ENCODE data around the gene ERC2.

ERC2 gene

DNA sequence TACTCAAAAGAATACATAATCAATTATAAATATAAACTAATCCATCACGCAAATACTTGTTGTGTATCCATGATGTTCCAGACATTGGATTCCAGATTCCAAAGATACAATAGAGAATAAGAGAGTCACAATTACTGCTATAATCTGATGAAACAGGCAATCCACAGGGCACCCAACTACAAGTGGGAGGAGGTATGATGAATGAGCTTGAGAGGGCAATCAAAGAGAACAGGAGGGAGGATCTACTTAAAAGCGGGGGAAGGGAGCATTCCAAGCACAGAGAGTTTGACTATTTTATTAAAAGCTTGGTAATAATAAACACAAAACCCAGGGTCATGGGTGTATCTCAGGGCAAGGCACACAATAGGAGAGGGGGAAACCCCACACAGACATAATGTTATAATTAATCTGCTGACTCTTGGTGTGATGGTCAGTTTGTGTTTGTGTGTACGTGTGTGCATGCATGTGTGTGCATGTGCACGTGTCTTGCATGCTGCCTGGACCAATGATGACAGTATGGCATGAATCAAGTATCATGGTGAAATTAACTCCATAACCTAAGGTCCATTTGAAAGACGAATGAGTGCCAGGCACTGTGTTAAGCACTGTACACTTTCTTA, 655.8 kb downstream of the ERC2 start:
- no peaks in the 10 kb centered on the region for H3K9me3 ChIP-seq (ENCODE audit: control insufficient read depth in 2 of 2, low read length in 2 of 2)
- no peak overlapping the region for H3K4me3 ChIP-seq (ENCODE audit: low read length in 2 of 2)
- H3K36me3 ChIP-seq (ENCODE audit: control insufficient read depth in 2 of 2, insufficient read depth in 2 of 2, low read length in 2 of 2), result no peaks in the 10 kb centered on the region
- H3K27me3 ChIP-seq (ENCODE audit: control insufficient read depth in 2 of 2, insufficient read depth in 2 of 2, low read length in 2 of 2), result no peaks in the 10 kb centered on the region
- H3K4me1 ChIP-seq (ENCODE audit: control insufficient read depth in 2 of 2, insufficient read depth in 2 of 2, low read length in 2 of 2), result no peaks in the 10 kb centered on the region
- no peak overlapping the region for H3K27ac ChIP-seq (ENCODE audit: low read depth in 2 of 2, low read length in 2 of 2)
- H3K9ac ChIP-seq (ENCODE audit: low read depth in 1 of 2, low read length in 2 of 2), result no peak overlapping the region

- Histone ChIP-seq H3K36me3 (ENCODE audit: control insufficient read depth in 2 of 2, insufficient read depth in 2 of 2, low read length in 2 of 2) (no peaks in the 10 kb centered on the region), H3K27ac (ENCODE audit: low read depth in 2 of 2, low read length in 2 of 2) (no peak overlapping the region), H3K4me3 (ENCODE audit: low read length in 2 of 2) (no peak overlapping the region), H3K9ac (ENCODE audit: low read depth in 1 of 2, low read length in 2 of 2) (no peak overlapping the region), H3K27me3 (ENCODE audit: control insufficient read depth in 2 of 2, insufficient read depth in 2 of 2, low read length in 2 of 2) (no peaks in the 10 kb centered on the region), H3K4me1 (ENCODE audit: control insufficient read depth in 2 of 2, insufficient read depth in 2 of 2, low read length in 2 of 2) (no peaks in the 10 kb centered on the region), H3K9me3 (ENCODE audit: control insufficient read depth in 2 of 2, low read length in 2 of 2) (no peaks in the 10 kb centered on the region)
These were observed 661.1 kb downstream of the ERC2 start for GRCh38 chr3:55807210-55807609.

- H3K27me3 ChIP-seq (ENCODE audit: control insufficient read depth in 2 of 2, insufficient read depth in 2 of 2, low read length in 2 of 2), result no peaks in the 10 kb centered on the region
- no peaks in the 10 kb centered on the region for H3K4me1 ChIP-seq (ENCODE audit: control insufficient read depth in 2 of 2, insufficient read depth in 2 of 2, low read length in 2 of 2)
- H3K9me3 ChIP-seq (ENCODE audit: control insufficient read depth in 2 of 2, low read length in 2 of 2), result no peaks in the 10 kb centered on the region
- H3K27ac ChIP-seq (ENCODE audit: low read depth in 2 of 2, low read length in 2 of 2), result no peak overlapping the region
- no peaks in the 10 kb centered on the region for H3K36me3 ChIP-seq (ENCODE audit: control insufficient read depth in 2 of 2, insufficient read depth in 2 of 2, low read length in 2 of 2)
- H3K4me3 ChIP-seq (ENCODE audit: low read length in 2 of 2), result no peak overlapping the region
- no peak overlapping the region for H3K9ac ChIP-seq (ENCODE audit: low read depth in 1 of 2, low read length in 2 of 2)
These were observed 663.1 kb downstream of the ERC2 start for GRCh38 chr3:55805169-55805568.

- Histone ChIP-seq H3K9me3 (ENCODE audit: control insufficient read depth in 2 of 2, low read length in 2 of 2) (no peaks in the 10 kb centered on the region), H3K4me1 (ENCODE audit: control insufficient read depth in 2 of 2, insufficient read depth in 2 of 2, low read length in 2 of 2) (no peaks in the 10 kb centered on the region), H3K9ac (ENCODE audit: low read depth in 1 of 2, low read length in 2 of 2) (no peak overlapping the region), H3K27ac (ENCODE audit: low read depth in 2 of 2, low read length in 2 of 2) (no peak overlapping the region), H3K4me3 (ENCODE audit: low read length in 2 of 2) (no peak overlapping the region), H3K36me3 (ENCODE audit: control insufficient read depth in 2 of 2, insufficient read depth in 2 of 2, low read length in 2 of 2) (no peaks in the 10 kb centered on the region), H3K27me3 (ENCODE audit: control insufficient read depth in 2 of 2, insufficient read depth in 2 of 2, low read length in 2 of 2) (no peaks in the 10 kb centered on the region)
These were observed 663.8 kb downstream of the ERC2 start for GRCh38 chr3:55804170-55805095.

- Histone ChIP-seq H3K9me3 (ENCODE audit: control insufficient read depth in 2 of 2, low read length in 2 of 2) (no peaks in the 10 kb centered on the region), H3K4me3 (ENCODE audit: low read length in 2 of 2) (no peak overlapping the region), H3K4me1 (ENCODE audit: control insufficient read depth in 2 of 2, insufficient read depth in 2 of 2, low read length in 2 of 2) (no peaks in the 10 kb centered on the region), H3K36me3 (ENCODE audit: control insufficient read depth in 2 of 2, insufficient read depth in 2 of 2, low read length in 2 of 2) (no peaks in the 10 kb centered on the region), H3K9ac (ENCODE audit: low read depth in 1 of 2, low read length in 2 of 2) (no peak overlapping the region), H3K27ac (ENCODE audit: low read depth in 2 of 2, low read length in 2 of 2) (no peak overlapping the region), H3K27me3 (ENCODE audit: control insufficient read depth in 2 of 2, insufficient read depth in 2 of 2, low read length in 2 of 2) (no peaks in the 10 kb centered on the region)
These were observed 665.5 kb downstream of the ERC2 start for GRCh38 chr3:55802816-55803215.

DNA sequence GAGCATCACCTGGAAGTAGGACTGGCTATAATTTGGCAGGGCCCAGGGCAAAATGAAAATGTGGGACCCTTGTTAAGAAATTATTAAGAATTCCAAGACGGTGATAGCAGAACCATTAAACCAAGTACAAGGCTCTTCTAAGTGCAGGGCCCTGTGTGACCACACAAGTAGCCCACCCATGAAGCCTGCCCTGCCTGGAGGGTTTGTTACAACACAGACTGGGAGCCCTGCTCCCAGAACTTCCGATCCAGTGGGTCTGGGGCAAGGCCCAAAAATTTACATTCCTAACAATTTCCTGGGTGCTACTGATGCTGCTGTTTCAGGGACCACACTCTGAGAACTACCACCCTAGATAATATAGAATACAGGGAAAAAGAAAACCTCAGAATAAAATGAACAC, 666.6 kb downstream of the ERC2 start:
- Histone ChIP-seq H3K4me1 (ENCODE audit: control insufficient read depth in 2 of 2, insufficient read depth in 2 of 2, low read length in 2 of 2) (no peaks in the 10 kb centered on the region), H3K4me3 (ENCODE audit: low read length in 2 of 2) (no peak overlapping the region), H3K27me3 (ENCODE audit: control insufficient read depth in 2 of 2, insufficient read depth in 2 of 2, low read length in 2 of 2) (no peaks in the 10 kb centered on the region), H3K9me3 (ENCODE audit: control insufficient read depth in 2 of 2, low read length in 2 of 2) (no peaks in the 10 kb centered on the region), H3K27ac (ENCODE audit: low read depth in 2 of 2, low read length in 2 of 2) (no peak overlapping the region), H3K36me3 (ENCODE audit: control insufficient read depth in 2 of 2, insufficient read depth in 2 of 2, low read length in 2 of 2) (no peaks in the 10 kb centered on the region), H3K9ac (ENCODE audit: low read depth in 1 of 2, low read length in 2 of 2) (no peak overlapping the region)

DNA sequence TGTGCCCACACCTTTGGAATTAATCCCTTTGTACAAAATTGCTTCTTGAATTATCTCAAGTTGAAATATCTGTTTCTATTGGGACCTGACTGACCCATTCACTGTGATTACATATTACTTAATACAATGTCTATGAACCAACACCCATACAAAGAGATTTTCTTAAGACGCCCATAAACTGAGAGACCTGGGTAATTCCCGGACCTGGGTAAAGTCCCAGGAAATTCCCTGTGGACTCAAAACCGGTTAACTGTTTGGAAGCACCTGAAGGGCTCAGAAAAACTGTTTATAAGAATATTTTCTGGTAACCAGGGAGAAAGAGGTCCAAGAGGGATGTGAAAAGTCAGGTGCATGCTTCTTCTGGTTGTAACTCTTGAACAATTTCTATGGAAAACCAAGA, 667.2 kb downstream of the ERC2 start:
- Histone ChIP-seq H3K4me1 (ENCODE audit: control insufficient read depth in 2 of 2, insufficient read depth in 2 of 2, low read length in 2 of 2) (no peaks in the 10 kb centered on the region), H3K36me3 (ENCODE audit: control insufficient read depth in 2 of 2, insufficient read depth in 2 of 2, low read length in 2 of 2) (no peaks in the 10 kb centered on the region), H3K9me3 (ENCODE audit: control insufficient read depth in 2 of 2, low read length in 2 of 2) (no peaks in the 10 kb centered on the region), H3K27me3 (ENCODE audit: control insufficient read depth in 2 of 2, insufficient read depth in 2 of 2, low read length in 2 of 2) (no peaks in the 10 kb centered on the region), H3K4me3 (ENCODE audit: low read length in 2 of 2) (no peak overlapping the region), H3K27ac (ENCODE audit: low read depth in 2 of 2, low read length in 2 of 2) (no peak overlapping the region), H3K9ac (ENCODE audit: low read depth in 1 of 2, low read length in 2 of 2) (no peak overlapping the region)

GRCh38 chr3:55797775-55798174, 670.5 kb downstream of the ERC2 start:
- Histone ChIP-seq H3K27ac (ENCODE audit: low read depth in 2 of 2, low read length in 2 of 2) (no peak overlapping the region), H3K36me3 (ENCODE audit: control insufficient read depth in 2 of 2, insufficient read depth in 2 of 2, low read length in 2 of 2) (no peaks in the 10 kb centered on the region)

DNA sequence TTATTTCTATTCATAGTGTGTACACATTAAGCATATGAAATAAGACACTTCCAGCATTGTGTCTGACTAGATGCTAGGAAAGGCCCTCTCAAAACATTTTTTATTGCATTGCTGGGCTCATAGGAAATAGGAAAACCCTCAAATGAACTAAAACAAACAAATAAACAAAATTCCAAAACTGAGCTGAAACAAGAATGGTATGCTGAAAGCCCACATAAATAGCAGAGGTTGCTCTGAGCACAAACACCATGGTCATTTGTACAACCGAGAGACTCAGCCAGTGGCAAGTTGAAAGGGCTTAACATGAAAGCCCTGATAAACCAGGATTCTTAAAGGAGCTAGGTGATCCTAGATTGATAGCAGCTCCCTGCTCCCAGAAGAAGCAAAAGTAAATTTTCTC, 671.2 kb downstream of the ERC2 start:
- Histone ChIP-seq H3K4me1 (ENCODE audit: control insufficient read depth in 2 of 2, insufficient read depth in 2 of 2, low read length in 2 of 2) (no peaks in the 10 kb centered on the region), H3K9ac (ENCODE audit: low read depth in 1 of 2, low read length in 2 of 2) (no peak overlapping the region), H3K27ac (ENCODE audit: low read depth in 2 of 2, low read length in 2 of 2) (no peak overlapping the region), H3K4me3 (ENCODE audit: low read length in 2 of 2) (no peak overlapping the region), H3K36me3 (ENCODE audit: control insufficient read depth in 2 of 2, insufficient read depth in 2 of 2, low read length in 2 of 2) (no peaks in the 10 kb centered on the region), H3K9me3 (ENCODE audit: control insufficient read depth in 2 of 2, low read length in 2 of 2) (no peaks in the 10 kb centered on the region), H3K27me3 (ENCODE audit: control insufficient read depth in 2 of 2, insufficient read depth in 2 of 2, low read length in 2 of 2) (no peaks in the 10 kb centered on the region)

More at GRCh38 chr3:55797775-55798174, 670.5 kb downstream of the ERC2 start:
- Histone ChIP-seq H3K4me1 (ENCODE audit: control insufficient read depth in 2 of 2, insufficient read depth in 2 of 2, low read length in 2 of 2) (no peaks in the 10 kb centered on the region), H3K9ac (ENCODE audit: low read depth in 1 of 2, low read length in 2 of 2) (no peak overlapping the region), H3K27me3 (ENCODE audit: control insufficient read depth in 2 of 2, insufficient read depth in 2 of 2, low read length in 2 of 2) (no peaks in the 10 kb centered on the region), H3K4me3 (ENCODE audit: low read length in 2 of 2) (no peak overlapping the region), H3K9me3 (ENCODE audit: control insufficient read depth in 2 of 2, low read length in 2 of 2) (no peaks in the 10 kb centered on the region)

GRCh38 chr3:55796533-55796932, 671.7 kb downstream of the ERC2 start:
- no peaks in the 10 kb centered on the region for H3K36me3 ChIP-seq (ENCODE audit: control insufficient read depth in 2 of 2, insufficient read depth in 2 of 2, low read length in 2 of 2)
- no peak overlapping the region for H3K9ac ChIP-seq (ENCODE audit: low read depth in 1 of 2, low read length in 2 of 2)
- H3K27ac ChIP-seq (ENCODE audit: low read depth in 2 of 2, low read length in 2 of 2), result no peak overlapping the region
- H3K4me1 ChIP-seq (ENCODE audit: control insufficient read depth in 2 of 2, insufficient read depth in 2 of 2, low read length in 2 of 2), result no peaks in the 10 kb centered on the region
- no peak overlapping the region for H3K4me3 ChIP-seq (ENCODE audit: low read length in 2 of 2)
- no peaks in the 10 kb centered on the region for H3K9me3 ChIP-seq (ENCODE audit: control insufficient read depth in 2 of 2, low read length in 2 of 2)
- no peaks in the 10 kb centered on the region for H3K27me3 ChIP-seq (ENCODE audit: control insufficient read depth in 2 of 2, insufficient read depth in 2 of 2, low read length in 2 of 2)
